Stimulated activated naive B cell treated with anti-CD40 and anti-IgM and Interleukin-4, amounts not matched to agents 10 μg/mL and 1 μg/mL and 100 μg/mL, for 72 hours (primary cell): ENCODE results near the gene TMEM40.

ENCODE experiments used
- ATAC-seq, 2 donors: fragments of 150-1000 bp; cut with Tn5 transposase; replicated peaks; 2 replicates each; pipeline ENCODE4 v1.10.0; 2021; ENCODE audit warnings: moderate library complexity in 1 of 2
- DNase-seq: peaks from one replicate; pipeline ENCODE4 v3.0.0; 2021
- H3K27ac Mint-ChIP-seq: one replicate; pipeline ENCODE4 v1.8.0; 2022; ENCODE audit warnings: mild to moderate bottlenecking, mixed read lengths
- H3K27me3 Mint-ChIP-seq, 2 donors: one replicate each; pipeline ENCODE4 v1.8.0; 2022; ENCODE audit warnings: mixed read lengths in 2 of 2
- H3K36me3 Mint-ChIP-seq, 2 donors: one replicate each; pipeline ENCODE4 v1.8.0; 2022; ENCODE audit warnings: mixed read lengths in 2 of 2, mild to moderate bottlenecking in 1 of 2
- H3K4me1 Mint-ChIP-seq, 2 donors: one replicate each; pipeline ENCODE4 v1.8.0; 2022; ENCODE audit warnings: mixed read lengths in 2 of 2, mild to moderate bottlenecking in 1 of 2
- H3K4me3 Mint-ChIP-seq, 2 donors: one replicate each; pipeline ENCODE4 v1.8.0; 2022; ENCODE audit warnings: mild to moderate bottlenecking in 2 of 2, mixed read lengths in 2 of 2, moderate library complexity in 1 of 2
- H3K9me3 Mint-ChIP-seq, 2 donors: one replicate each; pipeline ENCODE4 v1.8.0; 2022; ENCODE audit warnings: mixed read lengths in 2 of 2, mild to moderate bottlenecking in 1 of 2

Gene TMEM40

DNA sequence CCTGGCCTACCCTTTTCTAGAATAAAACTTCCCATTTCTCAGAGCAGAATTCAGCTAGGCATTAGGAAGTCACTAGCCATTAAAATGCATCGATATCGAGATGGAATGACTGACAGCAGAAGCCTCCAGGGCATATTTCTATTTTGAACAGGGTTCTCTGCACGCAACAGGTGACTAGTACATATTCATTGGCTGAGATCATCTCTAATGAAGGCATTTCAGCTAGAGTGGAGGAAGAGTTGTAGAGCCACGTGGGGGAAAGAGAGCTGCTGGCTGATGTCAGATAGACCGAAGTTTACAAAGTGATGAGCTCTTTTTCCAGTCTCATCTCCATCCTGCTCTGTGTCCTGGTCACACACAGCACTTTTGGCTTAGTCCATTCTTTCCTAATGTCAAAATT, 7.5 kb downstream of the TMEM40 start:
- Mint-ChIP-seq H3K27me3 (peaks cover 14 to 28% of the 10 kb centered on the region in 2 donors), H3K36me3 (no peaks in the 10 kb centered on the region), H3K27ac (no peak overlapping the region), H3K9me3 (no peaks in the 10 kb centered on the region), H3K4me1 (peaks cover 28 to 36% of the 10 kb centered on the region in 2 donors), H3K4me3 (no peak overlapping the region)
- DNase-seq (no peak), ATAC-seq (no peak)

DNA sequence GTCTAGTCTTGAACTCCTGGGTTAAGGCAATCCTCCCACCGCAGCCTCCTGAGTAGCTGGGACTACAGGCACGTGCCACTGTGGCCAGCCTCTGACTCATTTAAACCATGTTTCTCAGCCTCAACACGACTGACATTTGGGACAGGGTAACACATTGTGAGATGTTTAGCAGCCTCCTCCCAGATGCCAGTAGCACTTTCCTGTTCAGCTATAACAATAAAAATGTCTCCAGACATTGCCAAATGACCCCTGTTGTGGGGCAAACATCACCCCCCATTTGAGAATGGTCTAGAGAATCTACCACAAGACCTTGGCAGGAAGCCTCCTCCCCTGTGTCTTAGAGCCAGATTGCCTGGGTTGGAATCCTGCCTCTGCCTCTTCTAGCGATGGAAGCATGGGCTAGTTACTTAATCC, 8.4 kb downstream of the TMEM40 start:
- Mint-ChIP-seq H3K27ac (peak overlapping the region; percentile 62), H3K4me1 (peaks cover 28 to 36% of the 10 kb centered on the region in 2 donors), H3K4me3 (no peak overlapping the region), H3K36me3 (no peaks in the 10 kb centered on the region), H3K9me3 (no peaks in the 10 kb centered on the region), H3K27me3 (peaks cover 9 to 24% of the 10 kb centered on the region in 2 donors)
- peak; percentile 78 to 82 for ATAC-seq
- DNase-seq = peak; percentile 23

DNA sequence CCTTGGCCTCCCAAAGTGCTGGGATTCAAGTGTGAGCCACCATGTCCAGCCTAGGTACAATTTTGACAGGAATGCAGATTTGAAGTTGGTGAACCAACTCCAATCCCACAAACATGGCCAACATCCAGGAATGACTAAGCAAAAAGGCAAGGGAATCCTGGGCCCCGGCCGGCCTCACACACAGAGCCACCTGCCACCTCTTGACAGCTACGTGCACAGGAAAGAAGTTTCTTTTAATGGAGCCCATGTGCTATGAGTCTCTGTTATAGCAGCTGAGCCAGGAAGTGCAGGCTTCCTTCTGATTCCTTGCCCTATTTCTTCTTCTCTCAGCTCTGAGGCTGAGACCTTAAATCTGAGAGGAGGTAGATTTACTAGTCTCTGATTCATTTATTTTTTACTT, 8.8 kb downstream of the TMEM40 start:
- H3K4me1 Mint-ChIP-seq = peaks cover 28 to 36% of the 10 kb centered on the region in 2 donors
- no peak overlapping the region for H3K4me3 Mint-ChIP-seq
- ATAC-seq = peak; percentile 25 to 26

DNA sequence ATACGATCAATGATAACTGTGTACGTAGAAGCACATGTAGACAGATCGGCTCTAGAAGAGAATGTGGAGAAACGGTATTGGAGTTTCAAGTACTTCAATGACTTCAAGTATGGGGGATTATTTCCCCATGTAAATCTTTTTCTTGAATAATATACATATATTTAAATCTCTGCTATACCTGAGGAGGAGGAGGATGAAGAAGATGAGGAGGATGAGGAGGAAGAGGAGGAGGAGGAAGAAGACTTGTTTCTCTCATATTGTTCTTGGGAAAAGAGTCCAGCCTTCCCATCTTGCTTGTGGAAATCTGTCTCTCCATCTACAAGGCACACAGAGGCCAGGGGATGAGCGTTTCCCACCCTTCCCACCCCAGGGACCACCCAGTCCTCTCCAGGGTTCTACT, 10.6 kb downstream of the TMEM40 start:
- Mint-ChIP-seq H3K4me1 (peaks cover 25 to 30% of the 10 kb centered on the region in 2 donors), H3K4me3 (no peak overlapping the region), H3K9me3 (no peaks in the 10 kb centered on the region), H3K27me3 (peaks cover 9 to 19% of the 10 kb centered on the region in 2 donors), H3K27ac (peak overlapping the region; percentile 34), H3K36me3 (no peaks in the 10 kb centered on the region)
- DNase-seq (no peak), ATAC-seq (no peak)

More for the DNA sequence above, 8.8 kb downstream of the TMEM40 start:
- H3K36me3 Mint-ChIP-seq = no peaks in the 10 kb centered on the region
- peaks cover 8 to 20% of the 10 kb centered on the region in 2 donors for H3K27me3 Mint-ChIP-seq
- no peak for DNase-seq
- peak overlapping the region; percentile 62 for H3K27ac Mint-ChIP-seq
- H3K9me3 Mint-ChIP-seq = no peaks in the 10 kb centered on the region

DNA sequence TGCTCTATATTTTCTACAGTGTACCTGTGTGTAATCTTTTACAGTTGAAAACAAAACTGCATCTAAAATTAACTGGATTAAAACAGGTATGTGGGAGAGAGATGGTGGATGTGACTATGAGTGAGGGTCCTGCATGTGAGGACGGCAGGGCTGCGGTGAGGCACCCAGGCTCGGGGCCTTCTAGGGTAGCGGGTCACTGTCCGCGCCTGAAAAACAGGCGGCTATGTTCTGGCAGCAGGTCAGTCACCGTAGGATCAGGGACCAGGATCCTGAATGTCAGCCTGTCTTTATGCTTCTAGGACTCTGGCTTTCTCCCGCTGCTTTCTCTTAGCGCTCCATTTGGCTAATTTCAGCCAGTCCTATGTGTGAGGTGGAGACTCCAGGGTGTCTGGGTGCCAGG, 12.6 kb downstream of the TMEM40 start:
- Mint-ChIP-seq H3K36me3 (no peaks in the 10 kb centered on the region), H3K9me3 (no peaks in the 10 kb centered on the region), H3K4me1 (peaks cover 19 to 22% of the 10 kb centered on the region in 2 donors), H3K27ac (no peak overlapping the region), H3K4me3 (no peak overlapping the region), H3K27me3 (peaks cover 11 to 29% of the 10 kb centered on the region in 2 donors)
- DNase-seq (no peak), ATAC-seq (no peak)

DNA sequence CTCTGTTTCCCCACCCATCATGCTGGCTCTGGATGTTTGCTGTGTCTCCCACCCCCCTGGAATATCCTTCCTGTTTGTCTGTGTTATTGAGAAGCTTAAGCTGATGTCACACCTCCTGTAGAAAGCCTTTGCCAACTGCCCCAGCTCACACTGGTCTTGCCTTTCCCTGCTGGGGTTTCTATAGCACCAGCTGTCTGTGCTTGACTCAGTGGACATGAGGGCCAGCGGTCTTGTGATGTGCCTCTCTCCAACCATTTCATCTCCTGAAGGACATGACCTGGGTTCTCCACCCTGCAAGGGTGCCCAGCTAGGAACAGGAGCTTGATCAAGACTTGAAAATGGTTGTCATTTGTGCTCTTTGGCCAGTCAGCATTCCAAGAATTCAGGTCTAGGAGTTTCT, 14.7 kb downstream of the TMEM40 start:
- Mint-ChIP-seq H3K27me3 (peaks cover 17 to 36% of the 10 kb centered on the region in 2 donors), H3K36me3 (no peaks in the 10 kb centered on the region), H3K4me3 (no peak overlapping the region), H3K27ac (peak overlapping the region; percentile 21), H3K4me1 (peaks cover 5 to 6% of the 10 kb centered on the region in 2 donors), H3K9me3 (no peaks in the 10 kb centered on the region)
- ATAC-seq (no peak), DNase-seq (no peak)

DNA sequence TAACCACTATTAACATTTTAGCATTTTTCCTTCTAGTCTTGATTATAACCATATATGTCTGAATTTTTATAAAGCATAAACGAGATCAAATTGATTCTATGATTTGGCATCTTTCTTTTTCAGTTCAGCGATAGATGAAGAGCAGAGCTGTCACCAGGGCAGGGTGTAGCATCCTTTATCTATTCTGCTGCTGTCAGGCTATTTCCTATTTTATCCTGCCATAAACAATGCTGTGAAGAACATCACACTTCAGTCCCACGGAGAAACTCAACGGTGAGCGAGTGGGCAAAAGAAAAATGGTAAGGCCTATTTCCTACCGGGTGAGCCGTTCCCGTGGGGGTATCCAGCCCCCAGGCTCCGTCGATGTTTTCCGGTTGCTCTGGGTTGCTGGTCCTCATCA, 15.5 kb downstream of the TMEM40 start:
- no peaks in the 10 kb centered on the region for H3K9me3 Mint-ChIP-seq
- H3K36me3 Mint-ChIP-seq = no peaks in the 10 kb centered on the region
- H3K27me3 Mint-ChIP-seq = peaks cover 17 to 36% of the 10 kb centered on the region in 2 donors
- peaks cover 0 to 3% of the 10 kb centered on the region in 2 donors for H3K4me1 Mint-ChIP-seq
- DNase-seq = no peak
- ATAC-seq = no peak
- H3K4me3 Mint-ChIP-seq = no peak overlapping the region
- no peak overlapping the region for H3K27ac Mint-ChIP-seq

DNA sequence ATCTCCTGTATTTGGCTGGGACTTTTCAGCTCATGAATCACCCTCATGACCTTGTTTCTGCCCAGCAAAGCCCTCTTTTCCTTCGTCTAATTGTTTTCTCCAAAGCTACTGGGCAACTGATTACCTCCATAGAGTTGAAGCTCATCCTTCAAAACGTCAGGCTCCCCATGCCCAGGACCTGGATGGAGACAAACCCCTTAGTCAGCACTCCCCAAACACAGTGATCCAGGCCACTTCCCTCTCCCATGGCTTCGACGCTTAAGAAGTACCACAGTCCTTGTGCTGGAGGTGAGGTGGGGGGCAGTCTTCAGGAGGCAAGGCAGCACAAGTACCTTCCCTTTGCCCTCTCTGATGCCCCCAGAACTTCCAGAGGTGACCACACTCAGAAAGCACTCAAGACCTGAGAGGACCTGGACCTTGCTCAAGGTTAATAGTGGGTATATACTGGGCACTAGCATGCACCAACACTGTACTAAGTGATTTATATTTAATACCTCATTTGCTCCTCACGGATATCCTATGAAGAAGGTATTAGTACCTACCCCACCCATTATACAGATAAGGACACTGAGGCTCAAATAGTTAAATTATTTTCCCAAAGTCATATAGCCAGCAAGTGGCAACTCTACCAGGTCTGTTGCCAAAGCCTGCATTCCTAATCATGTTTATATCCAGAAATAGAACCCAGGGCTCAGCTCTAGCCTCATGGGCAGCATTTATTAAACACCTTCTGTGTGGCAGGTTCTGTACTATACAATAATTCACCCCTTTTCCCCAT, 16.5 kb downstream of the TMEM40 start:
- Mint-ChIP-seq H3K27ac (no peak overlapping the region), H3K36me3 (no peaks in the 10 kb centered on the region), H3K9me3 (no peaks in the 10 kb centered on the region), H3K4me1 (no peaks in the 10 kb centered on the region), H3K27me3 (peaks cover 17 to 41% of the 10 kb centered on the region in 2 donors), H3K4me3 (no peak overlapping the region)
- ATAC-seq (no peak), DNase-seq (no peak)

DNA sequence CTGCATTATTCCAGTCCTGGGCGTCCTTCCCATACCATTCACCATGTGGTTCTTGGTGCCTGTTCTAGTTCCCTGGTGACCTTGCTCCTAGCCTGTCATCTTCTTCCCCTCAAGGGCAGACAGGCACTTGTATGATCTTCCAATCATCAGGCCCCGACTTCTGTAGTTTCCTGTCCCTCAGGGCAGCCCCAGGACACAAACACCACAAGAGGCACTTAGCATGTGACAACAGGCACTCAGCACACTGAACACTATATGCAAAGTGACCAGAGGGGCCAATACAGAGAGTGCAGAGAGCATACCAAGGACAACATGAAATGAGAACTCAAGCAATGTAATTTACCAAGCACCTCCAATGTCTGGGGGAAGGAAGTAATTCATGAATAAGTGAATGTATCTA, 17.9 kb downstream of the TMEM40 start:
- Mint-ChIP-seq H3K4me1 (no peaks in the 10 kb centered on the region), H3K27me3 (peaks cover 17 to 31% of the 10 kb centered on the region in 2 donors), H3K36me3 (no peaks in the 10 kb centered on the region), H3K9me3 (no peaks in the 10 kb centered on the region), H3K27ac (no peak overlapping the region), H3K4me3 (no peak overlapping the region)
- ATAC-seq (no peak), DNase-seq (no peak)

DNA sequence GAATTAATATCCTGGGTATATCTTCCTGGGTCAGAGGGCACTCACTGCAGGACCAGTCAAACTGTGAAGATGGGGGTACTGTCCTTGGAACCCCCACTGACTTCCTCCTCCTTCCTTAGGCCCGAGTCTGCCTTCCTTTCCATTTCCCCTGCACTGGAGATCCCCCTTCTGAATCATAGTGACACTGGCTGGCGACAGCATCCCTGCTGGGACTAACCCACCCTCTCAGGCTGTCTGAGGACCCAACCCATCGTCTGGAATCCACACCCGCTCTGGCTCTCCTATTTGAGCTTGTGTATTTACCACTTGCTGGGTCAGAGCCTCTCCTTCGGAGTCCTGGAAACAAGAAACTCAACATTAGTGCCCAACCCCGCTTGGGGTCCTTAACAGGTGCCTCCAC, 21.2 kb downstream of the TMEM40 start:
- H3K4me1 Mint-ChIP-seq = no peaks in the 10 kb centered on the region
- ATAC-seq (no peak), DNase-seq (no peak)
- H3K4me3 Mint-ChIP-seq = no peak overlapping the region
- peaks cover 13 to 27% of the 10 kb centered on the region in 2 donors for H3K27me3 Mint-ChIP-seq
- H3K36me3 Mint-ChIP-seq = no peaks in the 10 kb centered on the region
- no peaks in the 10 kb centered on the region for H3K9me3 Mint-ChIP-seq
- H3K27ac Mint-ChIP-seq = no peak overlapping the region

DNA sequence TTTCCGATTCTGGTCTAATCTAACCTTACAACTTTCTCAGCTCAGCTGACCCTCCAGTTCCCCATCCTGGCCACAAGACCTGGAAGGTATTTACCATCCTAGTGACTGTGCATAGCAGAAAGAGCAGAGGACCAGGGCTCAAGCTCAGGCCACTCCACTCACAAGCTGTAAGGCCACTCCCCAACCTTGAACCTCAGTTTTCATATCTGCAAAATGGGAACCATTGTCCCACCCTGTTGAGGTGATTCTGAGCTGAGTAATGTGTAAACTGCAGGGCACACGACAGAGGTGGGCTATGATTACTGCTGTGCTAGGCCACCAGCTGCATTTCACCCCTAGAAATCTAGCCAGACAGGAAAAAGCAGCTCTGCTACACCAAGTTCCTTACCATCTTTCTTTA, 21.7 kb downstream of the TMEM40 start:
- Mint-ChIP-seq H3K4me1 (no peaks in the 10 kb centered on the region), H3K27ac (no peak overlapping the region), H3K27me3 (peaks cover 15 to 26% of the 10 kb centered on the region in 2 donors), H3K9me3 (no peaks in the 10 kb centered on the region), H3K4me3 (no peak overlapping the region), H3K36me3 (no peaks in the 10 kb centered on the region)
- DNase-seq (no peak), ATAC-seq (no peak)

DNA sequence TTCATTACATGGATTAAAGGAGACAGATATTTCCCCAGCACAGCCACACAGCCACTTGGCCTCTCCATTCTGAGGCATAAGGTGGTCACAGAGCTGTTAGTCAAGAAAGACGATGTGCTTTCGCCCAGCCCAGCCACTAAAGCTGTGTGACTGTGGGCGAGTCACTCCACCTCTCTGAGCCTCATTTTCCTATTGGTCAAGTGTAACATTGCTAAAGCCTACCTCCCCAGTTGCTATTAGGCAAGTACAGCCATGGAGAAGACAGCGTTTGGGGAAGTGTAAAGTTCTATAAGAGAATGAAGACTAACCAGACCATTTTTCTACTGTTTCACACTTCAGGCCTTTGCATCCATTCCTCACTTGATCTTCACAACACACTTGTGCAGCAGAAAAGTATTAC, 24.1 kb downstream of the TMEM40 start:
- Mint-ChIP-seq H3K27ac (no peak overlapping the region), H3K9me3 (no peaks in the 10 kb centered on the region), H3K36me3 (no peaks in the 10 kb centered on the region), H3K4me1 (peaks cover 1 to 10% of the 10 kb centered on the region in 2 donors), H3K4me3 (no peak overlapping the region), H3K27me3 (peaks cover 7 to 13% of the 10 kb centered on the region in 2 donors)
- DNase-seq (no peak), ATAC-seq (no peak)

DNA sequence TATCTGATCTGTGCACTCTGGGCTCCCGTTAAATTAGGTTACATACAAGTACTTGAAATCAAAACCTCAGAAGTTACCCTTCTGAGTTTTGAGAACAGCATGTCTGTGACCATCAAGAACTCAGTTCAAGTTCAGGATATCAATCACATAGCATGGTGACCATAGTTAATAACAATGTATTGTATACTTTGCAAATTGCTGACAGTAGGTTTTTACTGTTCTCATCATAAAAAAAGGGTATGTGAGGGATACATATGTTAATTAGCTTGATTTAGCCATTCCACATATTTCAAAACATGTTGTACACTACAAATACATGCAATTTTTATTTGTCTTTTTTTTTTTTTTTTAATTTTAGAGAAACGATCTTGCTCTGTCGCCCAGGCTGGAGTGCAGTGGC, 25.5 kb downstream of the TMEM40 start:
- H3K4me3 Mint-ChIP-seq = no peak overlapping the region
- ATAC-seq (no peak), DNase-seq (no peak)
- H3K27me3 Mint-ChIP-seq = peaks cover 7 to 13% of the 10 kb centered on the region in 2 donors
- H3K4me1 Mint-ChIP-seq = peaks cover 3 to 11% of the 10 kb centered on the region in 2 donors
- H3K27ac Mint-ChIP-seq = no peak overlapping the region
- H3K36me3 Mint-ChIP-seq = no peaks in the 10 kb centered on the region
- no peaks in the 10 kb centered on the region for H3K9me3 Mint-ChIP-seq

DNA sequence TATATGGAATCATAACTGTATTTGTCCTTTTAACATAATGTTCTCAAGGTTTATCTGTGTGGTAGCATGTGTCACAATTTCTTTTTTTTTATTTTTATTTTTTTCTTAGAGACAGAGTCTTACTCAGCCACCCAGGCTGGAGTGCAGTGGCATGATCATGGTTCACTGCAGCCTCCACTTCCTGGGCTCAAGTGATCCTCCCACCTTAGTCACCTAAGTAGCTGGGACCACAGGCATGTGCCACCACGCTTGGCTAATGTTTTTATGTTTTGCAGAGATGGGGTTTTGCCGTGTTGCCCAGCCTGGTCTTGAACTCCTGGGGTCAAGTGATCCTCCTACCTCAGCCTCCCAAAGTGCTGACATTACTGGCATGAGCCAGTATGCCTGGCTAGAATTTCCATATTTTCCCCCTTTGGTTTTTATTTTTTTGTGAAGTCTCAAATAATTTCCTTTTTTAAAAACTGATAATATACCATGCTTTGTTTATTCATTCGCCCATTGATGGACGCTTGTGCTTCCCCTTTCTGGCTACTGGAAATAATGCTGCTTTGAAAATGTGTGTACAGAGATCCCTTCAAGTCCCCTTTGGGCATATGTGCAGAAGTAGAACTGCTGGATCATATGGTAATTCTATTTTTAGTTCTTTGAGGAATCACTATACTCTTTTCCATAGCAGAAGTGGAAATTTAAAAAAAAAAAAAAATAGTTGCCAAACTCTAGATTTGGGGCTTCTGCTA, 28.4 kb downstream of the TMEM40 start:
- Mint-ChIP-seq H3K4me1 (peaks cover 3 to 11% of the 10 kb centered on the region in 2 donors), H3K27ac (no peak overlapping the region), H3K27me3 (peaks cover 7 to 8% of the 10 kb centered on the region in 2 donors), H3K36me3 (no peaks in the 10 kb centered on the region), H3K9me3 (no peaks in the 10 kb centered on the region), H3K4me3 (no peak overlapping the region)
- DNase-seq = no peak
- ATAC-seq = peak in 1 of 2 donors; percentile 62
